Activated CD4-positive, alpha-beta T cell treated with anti-CD3 and anti-CD28 coated beads, Interleukin-2, amount 50 U/mL, for 16 hours (primary cell): ENCODE data around the gene VWA7.
A peak's percentile ranks its signal among the peaks of the same experiment; 100 is the strongest.

Source experiments
- DNase-seq: peaks from one replicate; pipeline ENCODE4 v3.0.0-alpha.2; 2020

Gene VWA7

DNA sequence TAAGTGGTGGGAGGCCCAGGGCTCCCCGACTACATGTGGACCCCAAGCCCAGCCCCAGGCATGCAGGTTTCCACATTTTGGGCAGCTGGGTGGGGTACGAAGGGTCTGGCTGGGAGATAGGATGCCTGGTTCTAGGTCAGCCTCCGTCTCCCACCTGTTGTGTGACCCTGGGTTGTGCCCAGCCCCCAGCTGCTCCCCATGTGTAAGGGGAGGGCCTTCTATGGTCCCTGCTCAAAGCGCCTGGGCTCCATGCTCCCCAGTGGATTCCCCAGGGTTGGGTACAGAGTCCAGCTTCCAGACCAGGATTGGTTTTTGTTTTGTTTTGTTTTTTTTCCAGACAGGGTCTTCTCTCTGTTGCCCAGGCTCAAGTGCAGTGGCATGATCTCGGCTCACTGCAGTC is 1.1 kb upstream of the VWA7 start:
- DNase-seq: no peak

DNA sequence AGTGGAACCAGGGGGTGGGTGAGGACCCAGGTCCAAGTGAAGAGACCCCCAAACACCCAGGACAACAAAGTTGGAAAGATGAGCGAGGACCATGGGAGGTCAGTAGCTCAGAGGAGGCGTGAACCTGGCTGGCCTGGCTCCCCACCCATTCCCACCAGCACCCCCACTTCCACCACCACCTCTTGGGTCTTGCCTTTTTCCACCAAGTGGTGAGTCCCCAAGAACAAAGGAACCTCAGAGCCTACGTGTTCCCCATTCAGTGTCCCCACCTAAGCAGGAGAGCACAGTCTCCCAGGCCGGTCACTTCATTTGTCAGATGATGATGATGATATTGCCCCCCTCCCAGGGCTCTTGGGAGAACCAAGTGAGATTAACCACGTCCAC is 531 bp upstream of the VWA7 start:
- no peak for DNase-seq

DNA sequence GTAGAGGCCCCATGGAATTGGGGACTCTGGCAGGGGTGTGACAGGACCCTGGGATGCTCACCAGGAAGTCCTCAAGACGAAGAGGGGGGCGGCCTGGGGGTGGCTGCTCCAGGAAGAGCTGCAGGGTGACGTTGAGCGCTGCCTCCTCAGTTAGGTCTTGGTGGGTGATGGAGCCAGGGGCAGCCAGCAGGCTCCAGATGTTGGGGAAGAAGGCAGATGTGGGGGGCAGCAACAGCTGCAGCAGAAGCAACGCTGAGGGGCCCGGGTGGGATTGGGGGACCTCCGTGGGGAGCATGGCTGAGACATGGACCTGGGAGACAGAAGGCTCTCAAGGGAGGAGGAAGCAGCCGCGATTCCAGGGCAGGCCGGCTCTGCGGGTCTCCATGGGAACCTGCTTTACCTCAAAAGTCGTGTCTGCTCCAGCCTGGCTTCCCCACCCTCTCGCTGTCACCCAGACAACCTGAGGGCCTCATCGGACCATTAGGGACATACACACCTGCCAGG is 591 bp downstream of the VWA7 start:
- no peak for DNase-seq

DNA sequence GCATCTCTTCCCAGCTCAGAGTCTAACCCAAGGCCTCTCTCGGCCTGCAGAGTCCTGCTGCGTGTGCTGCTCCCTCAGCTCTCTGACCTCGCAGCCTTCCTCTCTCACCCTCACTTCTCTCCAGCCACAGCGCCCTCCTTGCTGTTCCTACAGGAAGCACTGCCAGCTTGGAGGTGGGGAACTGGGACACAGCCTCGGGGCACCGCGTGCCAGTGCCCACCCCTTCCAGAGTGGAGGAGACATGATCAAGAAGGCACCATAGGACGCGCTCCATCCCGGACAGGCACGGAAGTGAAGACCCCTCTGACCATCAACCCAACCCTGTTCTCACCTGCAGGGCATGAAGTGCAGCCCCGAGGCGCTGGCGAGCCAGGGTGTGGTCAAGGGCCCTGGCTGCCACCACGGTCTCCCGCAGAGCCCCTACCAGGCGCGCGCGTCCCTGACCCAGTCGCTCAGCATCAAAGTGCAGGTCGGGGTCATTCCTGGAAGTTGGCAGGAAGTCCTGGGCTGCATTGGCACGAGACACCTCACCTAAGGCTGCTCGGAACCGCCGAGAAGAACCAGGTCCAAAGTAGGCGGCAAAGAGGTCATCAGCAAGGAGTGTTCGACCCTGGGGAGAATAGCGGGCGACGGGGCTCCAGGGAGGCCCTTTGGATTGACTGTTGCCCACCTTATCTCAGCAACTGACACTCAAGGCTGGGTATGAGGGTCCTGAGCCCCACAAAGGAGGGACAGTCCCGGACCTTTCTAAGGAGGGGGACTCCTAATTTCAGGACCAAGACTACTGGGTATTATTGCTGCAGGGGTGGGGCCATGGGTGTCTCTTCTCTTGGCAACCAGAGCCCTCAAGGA is 1.3 kb downstream of the VWA7 start:
- no peak for DNase-seq

DNA sequence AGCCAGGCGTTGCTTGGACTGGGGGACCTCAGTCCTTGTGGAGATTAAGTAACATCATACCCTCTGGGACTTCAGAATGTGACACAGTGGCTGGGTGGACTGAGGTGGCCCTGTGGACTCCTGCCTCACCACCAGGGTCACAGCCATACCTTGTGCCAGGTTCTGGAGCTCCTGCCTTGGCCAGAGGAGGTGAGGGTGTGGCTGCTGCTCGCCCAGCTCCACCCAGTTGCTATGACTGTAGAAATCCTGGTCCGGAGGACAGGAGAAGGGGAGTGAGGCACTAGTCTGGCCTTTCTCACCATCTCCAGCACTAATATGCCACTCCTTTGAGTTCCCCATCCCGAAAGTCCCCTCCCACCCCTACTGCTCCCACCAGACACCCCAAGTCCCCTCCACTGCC is 1.9 kb downstream of the VWA7 start:
- DNase-seq: no peak

DNA sequence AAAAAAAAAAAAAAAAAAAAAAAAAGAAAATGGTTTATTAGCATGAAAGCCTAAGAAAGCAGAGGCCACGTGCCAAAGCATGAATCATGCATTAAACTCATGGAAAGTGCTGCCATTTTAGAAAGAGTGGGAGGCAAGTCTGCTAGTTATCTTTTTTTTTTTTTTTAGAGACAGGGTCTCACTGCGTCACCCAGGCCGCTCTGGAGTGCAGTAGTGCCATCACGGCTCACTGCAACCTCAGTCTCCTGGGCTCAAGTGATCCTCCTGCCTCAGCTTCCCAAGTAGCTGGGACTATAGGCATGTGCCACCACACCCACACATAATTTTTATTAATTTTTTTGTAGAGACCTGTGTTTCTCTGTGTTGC is 5.2 kb downstream of the VWA7 start:
- DNase-seq: no peak

DNA sequence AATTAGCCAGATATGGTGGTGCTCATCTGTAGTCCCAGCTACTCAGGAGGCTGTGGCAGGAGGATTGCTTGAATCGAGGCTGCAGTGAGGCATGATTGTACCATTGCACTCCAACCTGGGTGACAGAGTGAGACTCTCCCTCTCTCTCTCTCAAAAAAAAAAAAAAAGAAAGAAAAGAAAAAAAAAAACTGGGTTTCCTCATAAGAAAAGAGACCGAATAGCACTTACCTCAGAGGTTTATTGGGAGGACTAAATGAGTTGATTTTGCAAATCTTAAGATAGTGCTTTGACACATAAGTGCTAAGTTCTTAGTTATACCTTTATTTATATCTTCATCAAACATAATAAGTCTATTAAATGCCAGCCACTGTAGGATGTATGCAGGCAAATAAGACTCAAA is 6.3 kb downstream of the VWA7 start:
- DNase-seq: no peak

DNA sequence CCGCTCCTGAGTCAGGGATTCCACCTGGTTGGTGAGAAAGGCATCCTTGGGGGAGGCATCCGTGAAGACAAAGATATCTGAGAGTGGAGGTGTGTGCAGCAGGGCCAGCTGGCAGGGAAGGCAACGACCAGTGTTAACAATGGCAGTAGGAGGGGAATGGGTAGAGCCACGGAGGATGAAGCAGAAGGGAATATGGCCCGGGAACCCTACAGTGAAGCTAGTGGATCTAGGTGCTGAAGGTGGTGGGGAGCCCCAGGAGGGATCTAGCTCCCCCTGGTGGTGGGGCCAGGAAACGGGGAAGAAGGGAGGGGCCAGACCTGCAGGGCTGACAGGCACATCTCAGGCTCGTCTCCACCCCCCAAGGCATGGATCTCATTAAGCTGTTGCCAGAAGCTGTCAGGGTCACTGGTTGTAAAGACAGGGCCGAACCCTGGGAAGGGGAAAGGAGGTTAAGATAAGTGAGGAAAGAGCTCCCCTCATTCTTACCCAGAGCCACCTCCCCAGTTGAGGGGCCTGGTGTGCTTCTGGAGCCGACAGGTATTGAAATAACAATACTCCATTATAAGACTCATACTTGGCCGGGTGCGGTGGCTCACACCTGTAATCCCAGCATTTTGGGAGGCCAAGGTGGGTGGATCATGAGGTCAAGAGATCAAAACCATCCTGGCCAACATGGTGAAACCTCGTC is 7.3 kb downstream of the VWA7 start:
- DNase-seq: peak; percentile 88

DNA sequence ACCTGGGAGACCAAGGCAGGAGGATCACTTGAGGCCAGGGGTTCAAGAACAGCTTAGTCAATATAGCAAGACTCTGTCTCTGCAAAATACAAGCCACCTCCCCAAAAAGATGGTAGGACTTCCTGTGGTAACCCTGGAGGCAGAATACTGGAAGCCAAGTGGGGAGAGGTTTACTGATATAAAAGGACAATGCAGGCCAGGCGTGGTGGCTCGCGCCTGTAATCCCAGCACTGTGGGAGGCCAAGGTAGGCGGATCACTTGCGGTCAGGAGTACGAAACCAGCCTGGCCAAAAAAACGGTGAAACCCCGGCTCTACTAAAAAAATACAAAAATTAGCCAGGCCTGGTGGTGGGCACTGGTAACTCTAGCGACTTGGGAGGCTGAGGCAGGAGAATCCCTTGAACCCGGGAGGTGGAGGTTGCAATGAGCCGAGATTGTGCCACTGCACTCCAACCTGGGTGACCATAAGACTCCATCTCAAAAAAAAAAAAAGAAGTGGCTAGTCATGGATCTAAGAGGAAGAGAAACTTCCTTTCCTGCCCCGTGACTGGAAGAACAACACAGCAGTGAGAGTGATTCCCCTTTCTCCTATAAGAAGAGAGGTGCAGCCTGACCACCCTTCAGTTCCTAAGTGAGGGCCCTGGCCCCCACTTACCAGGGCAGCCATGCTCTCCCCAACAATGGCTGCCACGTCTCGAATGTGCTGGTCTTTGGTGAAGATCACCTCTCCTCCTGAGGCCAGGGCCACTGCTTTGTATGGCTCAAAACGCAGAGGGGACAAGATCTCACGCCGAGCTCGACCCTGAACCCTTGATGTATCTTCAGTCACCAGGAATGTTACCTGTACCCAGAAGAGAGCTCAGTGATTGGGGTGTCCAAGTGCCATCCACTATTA is 8.5 kb downstream of the VWA7 start:
- no peak for DNase-seq

DNA sequence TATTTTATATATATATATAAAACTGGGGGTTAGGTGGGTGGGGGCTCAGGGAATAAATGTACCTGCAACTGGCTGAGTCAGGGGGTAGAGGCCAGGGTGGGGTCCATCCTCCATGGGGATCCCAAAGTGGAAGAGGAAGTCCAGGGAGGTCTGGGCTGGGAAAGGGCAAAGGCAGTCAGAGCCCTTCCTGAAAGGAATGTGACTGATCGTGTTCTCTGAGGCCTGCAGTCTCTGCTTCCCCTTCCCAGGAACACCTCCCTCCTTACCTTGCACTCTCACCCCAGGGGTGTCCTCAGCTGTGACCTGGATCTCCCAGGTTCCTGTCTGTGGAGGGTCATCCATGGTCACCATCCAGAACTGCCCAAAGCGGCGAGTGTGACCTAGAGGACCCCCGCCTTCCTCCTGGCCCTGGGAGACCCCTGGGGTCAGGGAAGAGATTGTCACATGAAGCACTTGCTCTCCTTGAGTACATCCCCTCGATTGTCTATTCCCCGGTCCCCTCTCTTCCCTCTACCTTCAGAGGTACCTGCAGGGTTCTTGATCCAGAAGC is 10.0 kb downstream of the VWA7 start:
- DNase-seq: no peak

DNA sequence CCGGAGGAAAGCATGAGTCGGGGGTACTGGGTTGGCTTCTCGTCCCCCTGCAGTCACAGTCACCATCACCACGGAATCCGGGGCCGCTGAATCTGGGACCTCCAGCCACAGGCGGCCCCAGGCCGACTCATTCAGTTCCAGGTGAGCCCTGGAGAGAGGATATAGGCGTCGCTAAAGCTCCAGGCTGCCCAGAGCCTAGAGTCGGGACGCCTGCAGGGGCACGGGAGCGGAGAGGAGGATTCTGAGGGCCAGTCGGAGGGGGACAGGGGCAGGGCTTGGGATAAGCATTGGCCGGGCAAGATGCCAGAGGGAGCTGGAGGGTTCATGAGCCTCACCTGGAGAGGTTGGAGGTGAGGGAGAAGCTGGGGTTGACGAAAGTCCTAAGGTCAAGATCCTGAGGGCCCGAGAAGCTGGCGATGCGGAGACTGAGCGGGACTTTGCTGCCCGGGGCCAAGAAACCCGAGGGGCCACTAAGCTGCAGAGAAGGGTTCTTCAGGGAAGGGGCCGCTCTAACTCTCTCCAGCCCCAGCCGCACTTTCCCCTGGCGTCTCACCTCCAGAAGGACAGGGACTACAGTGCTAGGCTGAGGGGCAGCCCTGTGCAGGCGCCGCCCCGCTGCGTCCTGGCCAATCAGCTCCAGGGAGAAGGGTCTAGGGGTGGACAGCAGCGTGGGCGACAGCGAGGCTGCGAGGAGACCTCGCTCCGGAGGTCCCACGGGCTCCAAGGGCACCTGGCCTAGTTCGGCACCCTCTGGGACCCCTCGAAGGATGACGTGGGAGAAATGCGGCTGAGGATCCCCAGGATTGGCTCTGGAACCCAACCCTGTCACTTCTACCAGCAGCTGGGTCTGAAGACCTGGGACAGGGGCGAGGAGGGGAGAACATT is 11.0 kb downstream of the VWA7 start:
- DNase-seq: no peak

DNA sequence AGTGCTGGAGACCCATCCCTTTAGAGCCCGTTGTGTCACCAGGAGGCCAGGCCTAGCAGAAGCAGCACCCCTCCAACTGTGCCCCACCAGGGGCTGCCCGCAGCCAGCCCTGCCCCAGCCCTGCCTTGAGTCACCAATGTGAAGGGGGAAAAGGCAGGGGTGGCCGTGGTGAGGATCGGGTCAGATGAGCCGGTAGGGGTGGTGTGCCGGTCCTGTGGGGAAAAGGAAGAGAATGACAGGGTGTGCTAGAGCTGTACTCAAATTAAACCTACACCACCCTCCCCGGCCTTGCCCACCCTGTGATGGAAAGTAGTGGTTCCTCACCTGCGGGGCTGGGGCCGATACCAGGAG is 11.6 kb downstream of the VWA7 start:
- no peak for DNase-seq

DNA sequence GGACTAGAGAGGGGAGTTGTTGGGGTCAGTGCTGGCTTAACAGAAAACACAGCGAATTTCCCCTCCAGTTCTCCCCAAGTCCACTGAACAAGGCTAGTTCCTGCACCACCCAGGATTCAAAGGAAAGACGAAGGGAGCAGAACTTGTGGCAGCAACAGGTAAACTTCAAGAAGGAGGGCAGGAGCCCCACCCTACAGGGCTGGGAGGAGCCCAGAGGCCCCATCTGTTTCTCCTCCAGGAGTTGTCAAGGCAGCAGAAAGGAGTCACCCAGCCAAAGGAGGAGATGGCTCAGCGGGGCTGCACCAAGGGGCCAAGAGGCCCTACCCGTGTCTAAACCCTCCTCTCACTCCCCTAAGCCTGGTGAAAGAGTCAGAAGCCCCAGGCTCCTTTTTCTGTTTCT is 12.9 kb downstream of the VWA7 start:
- no peak for DNase-seq

DNA sequence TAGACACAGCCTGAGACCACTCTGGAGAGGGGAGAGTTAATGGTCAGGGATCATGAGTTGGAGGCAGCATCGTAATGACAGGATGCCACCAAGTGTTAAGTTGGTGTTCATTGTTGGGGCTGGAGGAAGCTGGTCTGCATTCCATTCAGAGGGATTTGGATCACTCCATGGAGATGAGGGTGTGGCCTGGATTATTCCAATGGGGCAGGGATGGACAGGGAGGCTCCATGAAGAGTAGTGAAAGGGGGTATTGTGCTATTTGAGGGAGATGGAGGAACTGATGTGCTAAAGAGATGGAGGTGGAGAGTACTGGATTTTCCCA is 13.5 kb downstream of the VWA7 start:
- DNase-seq: no peak

DNA sequence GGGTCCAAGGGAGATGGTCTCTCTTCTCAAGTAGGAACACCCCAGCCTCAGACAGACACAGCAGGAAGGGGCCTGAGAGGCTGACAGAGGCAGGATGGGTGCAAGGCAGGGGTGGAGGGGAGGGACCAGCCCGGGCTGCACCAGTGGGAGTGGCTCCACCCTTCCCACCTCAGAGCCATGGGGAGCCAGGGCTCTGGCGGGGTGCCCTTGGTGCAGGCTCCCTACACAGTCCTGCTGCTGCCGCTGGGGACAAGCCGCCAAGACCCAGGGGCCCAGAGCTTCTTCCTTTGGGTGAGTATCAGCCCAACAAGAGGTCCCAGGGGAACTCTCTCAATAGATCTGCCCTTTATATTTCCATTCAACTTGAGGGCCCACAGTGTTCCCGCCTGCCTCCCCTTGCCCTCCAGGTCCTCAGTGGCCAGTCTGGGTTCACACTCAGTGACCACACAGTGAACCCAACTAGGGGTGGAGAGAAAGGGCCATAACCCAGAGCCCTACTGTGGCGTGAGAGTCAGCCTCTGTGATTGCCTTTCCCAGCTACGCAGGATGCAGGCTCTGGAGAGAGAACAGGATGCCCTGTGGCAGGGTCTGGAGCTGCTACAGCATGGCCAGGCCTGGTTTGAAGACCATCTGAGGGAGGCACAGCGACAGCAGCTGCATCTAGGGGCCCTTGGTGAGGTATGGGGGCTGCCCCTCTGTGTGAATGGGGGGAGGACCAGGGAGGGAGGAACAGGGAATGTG is 14.1 kb downstream of the VWA7 start:
- DNase-seq: no peak

DNA sequence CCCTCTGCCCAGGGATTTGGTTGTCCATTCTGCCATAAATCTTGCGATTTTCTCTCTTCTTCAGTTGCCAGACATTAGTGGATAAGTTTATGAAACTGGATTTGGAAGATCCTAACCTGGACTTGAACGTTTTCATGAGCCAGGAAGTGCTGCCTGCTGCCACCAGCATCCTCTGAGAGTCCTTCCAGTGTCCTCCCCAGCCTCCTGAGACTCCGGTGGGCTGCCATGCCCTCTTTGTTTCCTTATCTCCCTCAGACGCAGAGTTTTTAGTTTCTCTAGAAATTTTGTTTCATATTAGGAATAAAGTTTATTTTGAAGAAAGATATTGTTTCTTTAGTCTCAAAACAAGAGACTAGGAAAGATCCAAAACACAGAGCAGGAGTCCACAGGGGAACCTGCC is 14.8 kb downstream of the VWA7 start, which contains the start of gene SAPCD1:
Gene SAPCD1, plus strand, starts transcription at position 301 of the 400 bp plus-strand sequence. CDS start 399 bp downstream, outside the sequence.
- no peak for DNase-seq

DNA sequence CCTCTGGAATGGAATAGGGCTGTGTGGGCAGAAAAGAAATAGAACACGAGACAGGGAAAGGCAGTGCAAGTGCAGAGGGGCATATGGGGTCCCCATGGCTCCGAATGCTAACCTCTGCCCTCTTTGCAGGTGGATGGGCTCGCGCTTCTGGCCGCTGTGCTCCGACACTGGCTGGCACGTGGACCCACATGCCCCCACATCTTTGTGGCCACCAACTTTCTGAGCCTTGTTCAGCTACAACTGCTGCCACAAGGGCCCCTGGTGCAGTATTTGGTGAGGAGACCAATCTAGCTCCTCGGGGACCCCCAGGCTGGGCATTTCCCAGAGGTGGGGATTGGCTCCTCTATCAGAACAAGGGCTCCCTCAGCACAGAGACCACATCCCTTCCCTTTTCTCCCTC is 15.8 kb downstream of the VWA7 start:
- DNase-seq: no peak

DNA sequence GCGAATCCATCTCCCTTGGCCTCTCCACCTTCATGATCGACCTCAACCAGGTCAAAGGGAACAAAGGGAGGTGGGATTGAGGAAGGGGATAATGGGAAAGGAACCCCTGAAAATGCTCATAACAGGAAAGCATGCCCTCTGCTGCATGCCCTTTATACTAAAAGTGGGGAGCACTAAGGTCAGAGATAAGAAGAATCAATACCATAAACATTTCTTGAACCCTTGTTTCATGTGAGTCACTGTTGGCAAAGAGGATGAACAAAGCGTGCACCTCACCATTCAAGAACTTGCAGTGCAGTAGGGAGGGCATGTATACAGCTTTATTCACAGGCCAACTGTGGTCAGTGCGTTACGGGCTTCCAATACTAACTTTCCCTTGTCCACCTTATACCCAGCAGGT is 16.3 kb downstream of the VWA7 start:
- DNase-seq: no peak

DNA sequence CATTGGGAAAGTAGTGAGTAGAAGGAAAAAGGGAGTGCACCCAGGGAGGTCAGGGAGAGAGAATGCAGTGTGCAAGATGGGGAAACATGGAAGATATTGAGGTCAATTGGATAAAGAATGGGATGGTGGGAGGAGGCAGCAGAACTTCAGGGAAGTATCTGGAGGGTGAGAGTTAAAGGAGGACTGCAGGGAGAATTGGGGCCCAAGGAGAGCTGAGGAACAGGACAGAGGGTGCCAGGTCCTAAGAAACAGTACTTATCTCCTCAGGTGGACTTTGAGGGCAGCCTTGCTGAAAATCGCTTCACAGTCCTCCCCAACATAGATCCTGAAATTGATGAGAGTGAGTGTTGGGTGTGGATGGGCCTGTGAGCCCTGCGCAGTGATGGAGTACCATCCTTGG is 18.8 kb downstream of the VWA7 start:
- no peak for DNase-seq

DNA sequence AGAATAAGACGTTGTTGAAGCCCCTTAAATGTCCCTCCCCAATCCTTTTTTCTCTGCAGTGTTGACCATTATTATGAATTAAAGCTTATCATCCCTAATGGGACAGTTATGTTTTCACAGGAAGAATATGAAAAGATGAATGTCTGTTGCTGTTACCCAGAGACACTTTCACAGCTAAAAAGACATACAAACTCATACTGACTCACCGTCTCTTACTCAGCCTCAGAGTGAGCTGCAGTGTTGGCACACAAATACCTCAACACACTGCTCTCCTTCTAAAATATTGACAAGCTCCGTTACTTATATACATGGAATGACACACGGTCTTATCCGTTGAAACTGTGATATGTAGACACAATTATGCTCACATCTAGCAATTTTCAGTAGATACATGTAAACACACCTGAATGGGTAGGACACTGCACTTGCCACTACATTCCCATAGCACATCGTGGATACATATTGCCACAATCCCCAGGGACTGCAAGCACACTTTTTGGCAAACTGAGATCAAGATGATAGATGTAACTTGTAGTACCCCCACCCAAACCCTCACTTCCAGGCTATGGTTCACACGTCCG is 24.3 kb downstream of the VWA7 start:
- no peak for DNase-seq

DNA sequence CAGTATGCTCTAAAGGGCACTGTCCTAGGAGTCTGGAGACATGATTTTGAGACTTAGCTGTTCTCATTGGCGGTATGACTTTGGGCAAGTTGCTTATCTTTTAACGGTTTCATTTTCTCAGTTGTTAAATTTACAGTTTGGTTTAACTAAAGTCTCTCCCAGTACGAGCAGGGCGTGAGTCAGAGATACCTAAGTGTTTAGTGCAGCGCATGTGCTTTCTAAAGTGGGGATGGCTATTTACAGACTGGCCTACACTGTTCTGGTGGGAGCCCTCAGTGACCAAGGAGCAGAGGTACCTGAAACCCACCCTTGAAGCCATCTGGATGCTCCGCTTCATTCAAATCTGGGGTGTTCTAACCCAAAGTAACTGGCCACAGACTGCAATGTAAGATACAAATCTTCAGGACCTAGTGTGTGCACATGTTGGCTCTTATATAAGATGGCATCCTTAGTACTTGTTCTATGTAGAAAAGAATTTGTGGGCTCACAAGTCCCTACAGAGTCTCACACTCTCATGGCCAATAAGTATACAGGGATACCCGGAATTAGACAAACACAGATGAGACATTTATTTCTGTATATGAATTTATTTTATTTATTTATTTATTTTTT is 26.6 kb downstream of the VWA7 start:
- no peak for DNase-seq
